OCI-LY7 (cell line): Measurements from ENCODE around the gene RHOT2. TPM values are rescaled to one million over a fixed set of nuclear protein-coding genes. Genes with fewer than 3 reads are reported as not detected.

Experiments used
- BruUV-seq: library from RNA; stranded (reverse); fragments of 400-500 nt; replicated peaks from 2 replicates; lab custom pipeline; 2021; lab: Mats Ljungman, UMichigan
- CTCF ChIA-PET: fragments of 300-600 bp; sonication (Branson Sonifier 250); formaldehyde crosslinking; loops from one replicate; lab custom pipeline; 2022; ENCODE audit warnings: antibody characterized with exemption; ENCODE audit not compliant: unreplicated experiment; lab: Charles Lee
- POLR2A ChIA-PET: fragments of 300-600 bp; sonication (Branson Sonifier 250); formaldehyde crosslinking; loops from one replicate; lab custom pipeline; 2022; ENCODE audit warnings: antibody characterized with exemption; lab: Charles Lee
- DNase-seq: peaks from one replicate; pipeline ENCODE4 v3.0.0-alpha.2; 2015; ENCODE audit warnings: low spot score
- H2AFZ ChIP-seq: fragments of 200-600 bp; sonication (generic), shearing (Covaris generic); 2 replicates; pipeline ENCODE4 v1.6.1; 2014; ENCODE audit warnings: mild to moderate bottlenecking, antibody characterized with exemption, low read length, moderate library complexity
- H3K27ac ChIP-seq: fragments of 200-600 bp; sonication (generic); 2 replicates; pipeline ENCODE4 v1.5.1; 2014; ENCODE audit warnings: mixed run types, low read depth, mild to moderate bottlenecking, moderate library complexity, low read length, inconsistent platforms; ENCODE audit not compliant: poor library complexity, severe bottlenecking
- H3K36me3 ChIP-seq: fragments of 200-600 bp; sonication (generic); 2 replicates; pipeline ENCODE4 v1.6.1; 2014; ENCODE audit warnings: mild to moderate bottlenecking, antibody characterized with exemption, low read length, moderate library complexity, mixed read lengths; ENCODE audit not compliant: insufficient read depth
- H3K4me1 ChIP-seq: fragments of 200-600 bp; sonication (generic); 2 replicates; pipeline ENCODE4 v1.5.1; 2014; ENCODE audit warnings: mild to moderate bottlenecking, low read length; ENCODE audit not compliant: insufficient read depth, poor library complexity, severe bottlenecking
- H3K4me2 ChIP-seq: fragments of 200-600 bp; sonication (generic); 2 replicates; pipeline ENCODE4 v1.6.1; 2014; ENCODE audit warnings: mild to moderate bottlenecking, low read length
- H3K4me3 ChIP-seq: fragments of 200-600 bp; sonication (generic); 2 replicates; pipeline ENCODE4 v1.5.1; 2014; ENCODE audit warnings: mild to moderate bottlenecking, low read depth, low read length; ENCODE audit not compliant: poor library complexity, severe bottlenecking
- H3K79me2 ChIP-seq: fragments of 200-600 bp; sonication (generic); 2 replicates; pipeline ENCODE4 v1.6.1; 2016; ENCODE audit warnings: low read depth, mild to moderate bottlenecking, low read length, moderate library complexity, mixed read lengths; ENCODE audit not compliant: insufficient read depth
- H3K9me2 ChIP-seq: fragments of 200-600 bp; sonication (generic); 2 replicates; pipeline ENCODE4 v1.6.1; 2016; ENCODE audit warnings: mild to moderate bottlenecking, low read length, mixed read lengths; ENCODE audit not compliant: insufficient read depth
- H3K9me3 ChIP-seq: fragments of 200-600 bp; sonication (generic); 2 replicates; pipeline ENCODE4 v1.6.1; 2014; ENCODE audit warnings: mild to moderate bottlenecking, mixed run types, low read length, mixed read lengths
- H4K20me1 ChIP-seq: fragments of 200-600 bp; sonication (generic); 2 replicates; pipeline ENCODE4 v1.6.1; 2014; ENCODE audit warnings: mild to moderate bottlenecking, antibody characterized with exemption, low read length, moderate library complexity, mixed read lengths; ENCODE audit not compliant: insufficient read depth
- EZH2phosphoT487 ChIP-seq: fragments of 200-600 bp; sonication (generic); IDR thresholded peaks from 2 replicates; pipeline ENCODE4 v1.6.1; 2018; ENCODE audit warnings: low read depth, borderline replicate concordance, mild to moderate bottlenecking, mixed run types, antibody characterized with exemption, low read length, moderate library complexity, mixed read lengths
- intact Hi-C: fragments of 100-400 bp; cut with micrococcal nuclease; formaldehyde crosslinking; loops from one replicate; pipeline ENCODE4 v1.10.0; 2022; ENCODE audit not compliant: unreplicated experiment
- total RNA-seq, 2 experiments: library from RNA; depleted of rRNA in 1 of 2; stranded (reverse); fragments of >200 nt in 1 of 2; shearing (Covaris generic) in 1 of 2; gene quantifications; 2 replicates each; pipeline ENCODE4 v1.2.3, GENCODE V29; 2014 to 2022
- TF ChIP-seq, protein P1 (sequence below): fragments of 200-600 bp; sonication (generic); conservative IDR thresholded peaks from 2 replicates; pipeline ENCODE4 v1.5.1; 2014; ENCODE audit warnings: mild to moderate bottlenecking, antibody characterized with exemption, low read length, moderate library complexity, mixed read lengths

RHOT2 gene
- total RNA-seq, 2 experiments from 2014 or later = 133 to 136 TPM

DNA sequence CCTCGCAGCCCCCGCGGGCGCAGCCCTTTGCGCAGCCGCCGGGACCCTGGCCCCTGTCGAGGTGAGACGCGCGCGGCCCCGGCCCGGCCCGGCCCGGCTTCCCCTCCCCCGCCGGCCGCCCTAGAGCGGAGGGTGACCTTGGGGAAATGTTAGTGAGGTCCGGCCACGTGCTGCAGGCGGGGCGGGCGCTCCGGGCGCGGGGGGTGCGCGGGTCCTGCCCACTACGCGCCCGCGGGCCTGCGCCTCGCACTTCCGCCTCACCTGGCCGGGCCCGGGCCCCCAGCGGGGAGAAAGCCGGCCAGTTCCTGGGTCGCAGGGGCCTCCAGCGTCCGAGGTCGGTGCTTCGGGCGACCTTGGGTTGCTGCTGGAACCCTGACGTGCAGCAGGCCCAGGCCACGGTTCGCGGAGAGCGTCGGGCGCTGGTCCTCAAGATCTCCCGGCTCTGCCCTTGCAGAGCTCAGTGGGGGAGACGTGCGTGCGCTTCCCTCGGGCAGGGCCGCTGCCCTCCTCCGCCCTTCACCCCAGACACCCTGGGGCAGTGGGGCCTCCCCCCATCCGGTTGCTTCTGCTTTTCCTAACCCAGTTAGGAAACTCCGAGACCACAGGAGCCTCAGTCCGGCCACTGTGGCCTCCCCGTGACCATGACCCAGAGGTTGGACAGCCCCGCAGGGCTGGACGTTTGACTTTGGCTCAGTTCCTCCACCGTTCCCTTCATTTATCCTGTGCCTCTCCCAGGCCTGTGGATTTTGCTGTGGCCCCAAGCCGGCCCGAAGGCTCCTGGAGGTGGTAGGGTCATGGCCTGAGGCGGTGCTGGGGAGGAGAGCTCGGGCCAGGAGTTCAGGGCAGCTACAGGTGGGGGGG is 25.5 kb upstream of the RHOT2 start:
- POLR2A ChIA-PET = no interaction called here
- TF ChIP-seq, protein P1, sequence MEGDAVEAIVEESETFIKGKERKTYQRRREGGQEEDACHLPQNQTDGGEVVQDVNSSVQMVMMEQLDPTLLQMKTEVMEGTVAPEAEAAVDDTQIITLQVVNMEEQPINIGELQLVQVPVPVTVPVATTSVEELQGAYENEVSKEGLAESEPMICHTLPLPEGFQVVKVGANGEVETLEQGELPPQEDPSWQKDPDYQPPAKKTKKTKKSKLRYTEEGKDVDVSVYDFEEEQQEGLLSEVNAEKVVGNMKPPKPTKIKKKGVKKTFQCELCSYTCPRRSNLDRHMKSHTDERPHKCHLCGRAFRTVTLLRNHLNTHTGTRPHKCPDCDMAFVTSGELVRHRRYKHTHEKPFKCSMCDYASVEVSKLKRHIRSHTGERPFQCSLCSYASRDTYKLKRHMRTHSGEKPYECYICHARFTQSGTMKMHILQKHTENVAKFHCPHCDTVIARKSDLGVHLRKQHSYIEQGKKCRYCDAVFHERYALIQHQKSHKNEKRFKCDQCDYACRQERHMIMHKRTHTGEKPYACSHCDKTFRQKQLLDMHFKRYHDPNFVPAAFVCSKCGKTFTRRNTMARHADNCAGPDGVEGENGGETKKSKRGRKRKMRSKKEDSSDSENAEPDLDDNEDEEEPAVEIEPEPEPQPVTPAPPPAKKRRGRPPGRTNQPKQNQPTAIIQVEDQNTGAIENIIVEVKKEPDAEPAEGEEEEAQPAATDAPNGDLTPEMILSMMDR = no peak
- TF ChIP-seq EZH2phosphoT487 = no peak
- DNase-seq = peak; percentile 60
- Histone ChIP-seq H3K4me2 (peak overlapping the region; percentile 89), H3K36me3 (no peaks in the 10 kb centered on the region; the same call in 1 of the 2 replicates), H3K9me3 (no peaks in the 10 kb centered on the region), H3K9me2 (no peaks in the 10 kb centered on the region), H3K79me2 (no peaks in the 10 kb centered on the region; the same call in 1 of the 2 replicates), H4K20me1 (no peaks in the 10 kb centered on the region), H2AFZ (peak overlapping the region; percentile 74), H3K4me3 (peak overlapping the region; percentile 78), H3K4me1 (peaks cover 45% of the 10 kb centered on the region), H3K27ac (peak overlapping the region; percentile 40)
- BruUV-seq = no TSS peak
- CTCF ChIA-PET = no interaction called here
- intact Hi-C loops = no loop called here

DNA sequence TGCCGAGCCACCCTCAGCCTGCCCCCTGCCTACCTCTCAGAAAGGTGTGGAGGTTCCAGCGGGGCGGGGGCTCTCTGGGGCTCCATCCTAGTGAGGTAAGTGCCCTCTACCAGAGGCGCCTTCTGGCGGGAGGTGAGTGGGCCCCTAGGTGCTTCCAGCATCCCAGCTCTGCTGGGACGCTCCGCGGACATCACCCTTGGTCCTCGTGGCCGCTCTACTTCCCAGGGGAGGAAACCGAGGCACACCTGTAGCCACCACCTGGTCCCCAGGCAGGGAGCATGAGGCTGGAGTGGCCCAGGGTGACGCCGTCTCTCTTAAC is 24.9 kb upstream of the RHOT2 start:
- peak overlapping the region; percentile 40 for H3K27ac ChIP-seq

More for the DNA sequence above, 24.9 kb upstream of the RHOT2 start:
- no TSS peak for BruUV-seq
- Histone ChIP-seq H3K9me2 (no peaks in the 10 kb centered on the region), H3K9me3 (no peaks in the 10 kb centered on the region), H4K20me1 (no peaks in the 10 kb centered on the region), H3K4me2 (peak overlapping the region; percentile 89), H3K4me1 (peaks cover 44% of the 10 kb centered on the region), H3K4me3 (peak overlapping the region; percentile 78), H2AFZ (no peak overlapping the region), H3K79me2 (no peaks in the 10 kb centered on the region; the same call in 1 of the 2 replicates), H3K36me3 (no peaks in the 10 kb centered on the region; the same call in 1 of the 2 replicates)
- DNase-seq = no peak
- TF ChIP-seq, protein P1 = no peak
- TF ChIP-seq EZH2phosphoT487 = no peak
- ChIA-PET POLR2A (no interaction called here), CTCF (no interaction called here)
- intact Hi-C loops = no loop called here
